Liver (tissue), 9 donors: ENCODE measurements around the gene WWOX. TPM values are rescaled to one million over a fixed set of nuclear protein-coding genes. Genes with fewer than 3 reads are reported as not detected.

Experiments used
- DNase-seq: peaks from one replicate; pipeline ENCODE4 v3.0.0-alpha.2; 2017; ENCODE audit warnings: low spot score
- H3K27ac ChIP-seq, 2 donors: one replicate each; pipeline ENCODE4 v1.7.0; 2013; ENCODE audit warnings: inconsistent platforms in 2 of 2, low read length in 2 of 2, control low read depth in 1 of 2, low read depth in 1 of 2, mild to moderate bottlenecking in 1 of 2
- H3K27me3 ChIP-seq, 4 donors: one replicate each; pipeline versions ENCODE4 v1.6.1 to v1.7.0; 2013; ENCODE audit warnings: low read length in 3 of 4, inconsistent platforms in 1 of 4, mild to moderate bottlenecking in 1 of 4, moderate library complexity in 1 of 4; ENCODE audit not compliant: control insufficient read depth in 4 of 4, insufficient read depth in 4 of 4
- H3K36me3 ChIP-seq, 4 donors: one replicate each; pipeline versions ENCODE4 v1.6.1 to v1.7.0; 2013; ENCODE audit warnings: low read length in 3 of 4, mild to moderate bottlenecking in 3 of 4, low read depth in 1 of 4, moderate library complexity in 1 of 4; ENCODE audit not compliant: control insufficient read depth in 4 of 4, insufficient read depth in 3 of 4
- H3K4me1 ChIP-seq, 4 donors: one replicate each; pipeline versions ENCODE4 v1.6.1 to v1.7.0; 2013; ENCODE audit warnings: low read length in 3 of 4, mild to moderate bottlenecking in 3 of 4, moderate library complexity in 1 of 4; ENCODE audit not compliant: control insufficient read depth in 4 of 4, insufficient read depth in 4 of 4
- H3K4me3 ChIP-seq, 3 donors: one replicate each; pipeline versions ENCODE4 v1.6.1 to v1.7.0; 2013; ENCODE audit warnings: low read length in 3 of 3, control low read depth in 1 of 3, low read depth in 1 of 3, mild to moderate bottlenecking in 1 of 3
- H3K9ac ChIP-seq, 2 donors: one replicate each; pipeline ENCODE4 v1.7.0; 2013; ENCODE audit warnings: low read length in 2 of 2, mild to moderate bottlenecking in 2 of 2, moderate library complexity in 2 of 2, control low read depth in 1 of 2, low read depth in 1 of 2
- H3K9me3 ChIP-seq, 4 donors: one replicate each; pipeline versions ENCODE4 v1.6.1 to v1.7.0; 2013; ENCODE audit warnings: low read length in 3 of 4; ENCODE audit not compliant: control insufficient read depth in 4 of 4
- ATF3 ChIP-seq: IDR thresholded peaks from 2 replicates; pipeline ENCODE4 v1.6.1; 2016; ENCODE audit warnings: antibody characterized with exemption
- EGR1 ChIP-seq, 2 donors: IDR thresholded peaks; 2 replicates each; pipeline ENCODE4 v1.6.1; 2016 to 2018; ENCODE audit warnings: antibody characterized with exemption in 2 of 2, low read depth in 2 of 2
- FOXA2 ChIP-seq: IDR thresholded peaks from 2 replicates; pipeline ENCODE4 v1.6.1; 2016; ENCODE audit warnings: antibody characterized with exemption
- GABPA ChIP-seq, 2 donors: IDR thresholded peaks in 1 of 2; conservative IDR thresholded peaks in 1 of 2; 2 replicates each; pipeline ENCODE4 v1.6.1; 2016; ENCODE audit warnings: antibody characterized with exemption in 2 of 2, mild to moderate bottlenecking in 1 of 2, moderate library complexity in 1 of 2
- HNF4A ChIP-seq, 2 donors: conservative IDR thresholded peaks; 2 replicates each; pipeline ENCODE4 v1.6.1; 2016; ENCODE audit warnings: antibody characterized with exemption in 2 of 2, mild to moderate bottlenecking in 2 of 2
- HNF4G ChIP-seq: IDR thresholded peaks from 2 replicates; pipeline ENCODE4 v1.6.1; 2016; ENCODE audit warnings: antibody characterized with exemption
- JUND ChIP-seq, 2 donors: IDR thresholded peaks; 2 replicates each; pipeline ENCODE4 v1.6.1; 2016; ENCODE audit warnings: antibody characterized with exemption in 2 of 2
- MAX ChIP-seq: IDR thresholded peaks from 2 replicates; pipeline ENCODE4 v1.6.1; 2016; ENCODE audit warnings: antibody characterized with exemption
- NR2F2 ChIP-seq: IDR thresholded peaks from 2 replicates; pipeline ENCODE4 v1.6.1; 2016; ENCODE audit warnings: antibody characterized with exemption
- RAD21 ChIP-seq, 2 donors: IDR thresholded peaks; 2 replicates each; pipeline ENCODE4 v1.6.1; 2016; ENCODE audit warnings: antibody characterized with exemption in 2 of 2, mild to moderate bottlenecking in 2 of 2
- RXRA ChIP-seq, 2 donors: IDR thresholded peaks; 2 replicates each; pipeline ENCODE4 v1.6.1; 2017 to 2018; ENCODE audit warnings: antibody characterized with exemption in 2 of 2, mild to moderate bottlenecking in 1 of 2
- SP1 ChIP-seq: IDR thresholded peaks from 2 replicates; pipeline ENCODE4 v1.6.1; 2018; ENCODE audit warnings: antibody characterized with exemption, mild to moderate bottlenecking
- TAF1 ChIP-seq: conservative IDR thresholded peaks from 2 replicates; pipeline ENCODE4 v1.6.1; 2016; ENCODE audit warnings: antibody characterized with exemption, mild to moderate bottlenecking
- YY1 ChIP-seq: IDR thresholded peaks from 2 replicates; pipeline ENCODE4 v1.6.1; 2016; ENCODE audit warnings: antibody characterized with exemption, mild to moderate bottlenecking
- ZBTB33 ChIP-seq: IDR thresholded peaks from 2 replicates; pipeline ENCODE4 v1.6.1; 2016; ENCODE audit warnings: antibody characterized with exemption
- WGBS: extraction: QIAGEN DNeasy Blood & Tissue Kit; methylation state at CpG from one replicate; pipeline ENCODE4 v1.1.7; 2013; 5-methylcytosine and 5-hydroxymethylcytosine counted together
- polyA plus RNA-seq, 2 donors: library from polyadenylated mRNA; stranded (reverse) in 1 of 2; unstranded in 1 of 2; fragments of 200-250 nt in 1 of 2; fragments of >200 nt in 1 of 2; fragmentation: Nextera tagmentation in 1 of 2; extraction: Ambion mirVana in 1 of 2; gene quantifications; one replicate each; pipeline versions ENCODE4 v1.2.1 to v1.2.3, GENCODE V29; 2013 to 2015
- total RNA-seq, 2 donors: library from RNA; depleted of rRNA; stranded (reverse); fragments of >200 nt; gene quantifications; one replicate each; pipeline ENCODE4 v1.2.3, GENCODE V29; 2014
- TF ChIP-seq, protein P1 (sequence below): fragments of 150-350 bp; IDR thresholded peaks from 2 replicates; pipeline ENCODE4 v1.5.1; 2017; ENCODE audit warnings: improper control_type of control experiment, low read depth, low read length; ENCODE audit not compliant: missing input control
- donor health status: healthy.
- donor health status: healthy.
- donor health status: healthy.
- donor health status: healthy.
- donor health status: healthy.

Gene WWOX
- total and polyA plus RNA-seq, 4 donors, result 9.8 to 46.0 (median 15.3) TPM

GRCh38 chr16:78505036-78505435, 405.6 kb downstream of the WWOX start:
- 57% methylated on average over 6 of the region's 6 CpGs for WGBS
- H3K27me3 ChIP-seq, result no peaks in the 10 kb centered on the region
- H3K4me1 ChIP-seq, result peaks cover 4 to 45% (median 34%) of the 10 kb centered on the region in 4 donors
- DNase-seq, result no peak
- no peaks in the 10 kb centered on the region for H3K9me3 ChIP-seq
- TF ChIP-seq NR2F2 (no peak), JUND (IDR thresholded peaks at IDR 0.05) (no peak), GABPA (IDR thresholded peaks at IDR 0.05 in 1 of 2, conservative IDR thresholded peaks at IDR 0.05 in 1 of 2) (no peak), HNF4A (conservative IDR thresholded peaks at IDR 0.05) (no peak), ATF3 (no peak), EGR1 (IDR thresholded peaks at IDR 0.05; ENCODE audit: low read depth in 2 of 2) (no peak), HNF4G (no peak), MAX (no peak), SP1 (no peak), FOXA2 (no peak), RAD21 (IDR thresholded peaks at IDR 0.05) (no peak), ZBTB33 (no peak)
- TF ChIP-seq, protein P1, sequence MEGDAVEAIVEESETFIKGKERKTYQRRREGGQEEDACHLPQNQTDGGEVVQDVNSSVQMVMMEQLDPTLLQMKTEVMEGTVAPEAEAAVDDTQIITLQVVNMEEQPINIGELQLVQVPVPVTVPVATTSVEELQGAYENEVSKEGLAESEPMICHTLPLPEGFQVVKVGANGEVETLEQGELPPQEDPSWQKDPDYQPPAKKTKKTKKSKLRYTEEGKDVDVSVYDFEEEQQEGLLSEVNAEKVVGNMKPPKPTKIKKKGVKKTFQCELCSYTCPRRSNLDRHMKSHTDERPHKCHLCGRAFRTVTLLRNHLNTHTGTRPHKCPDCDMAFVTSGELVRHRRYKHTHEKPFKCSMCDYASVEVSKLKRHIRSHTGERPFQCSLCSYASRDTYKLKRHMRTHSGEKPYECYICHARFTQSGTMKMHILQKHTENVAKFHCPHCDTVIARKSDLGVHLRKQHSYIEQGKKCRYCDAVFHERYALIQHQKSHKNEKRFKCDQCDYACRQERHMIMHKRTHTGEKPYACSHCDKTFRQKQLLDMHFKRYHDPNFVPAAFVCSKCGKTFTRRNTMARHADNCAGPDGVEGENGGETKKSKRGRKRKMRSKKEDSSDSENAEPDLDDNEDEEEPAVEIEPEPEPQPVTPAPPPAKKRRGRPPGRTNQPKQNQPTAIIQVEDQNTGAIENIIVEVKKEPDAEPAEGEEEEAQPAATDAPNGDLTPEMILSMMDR, result no peak
- H3K4me3 ChIP-seq, result no peak overlapping the region
- H3K27ac ChIP-seq, result peak overlapping the region; percentile 69 to 87
- no peaks in the 10 kb centered on the region for H3K36me3 ChIP-seq
- no peak overlapping the region for H3K9ac ChIP-seq

DNA sequence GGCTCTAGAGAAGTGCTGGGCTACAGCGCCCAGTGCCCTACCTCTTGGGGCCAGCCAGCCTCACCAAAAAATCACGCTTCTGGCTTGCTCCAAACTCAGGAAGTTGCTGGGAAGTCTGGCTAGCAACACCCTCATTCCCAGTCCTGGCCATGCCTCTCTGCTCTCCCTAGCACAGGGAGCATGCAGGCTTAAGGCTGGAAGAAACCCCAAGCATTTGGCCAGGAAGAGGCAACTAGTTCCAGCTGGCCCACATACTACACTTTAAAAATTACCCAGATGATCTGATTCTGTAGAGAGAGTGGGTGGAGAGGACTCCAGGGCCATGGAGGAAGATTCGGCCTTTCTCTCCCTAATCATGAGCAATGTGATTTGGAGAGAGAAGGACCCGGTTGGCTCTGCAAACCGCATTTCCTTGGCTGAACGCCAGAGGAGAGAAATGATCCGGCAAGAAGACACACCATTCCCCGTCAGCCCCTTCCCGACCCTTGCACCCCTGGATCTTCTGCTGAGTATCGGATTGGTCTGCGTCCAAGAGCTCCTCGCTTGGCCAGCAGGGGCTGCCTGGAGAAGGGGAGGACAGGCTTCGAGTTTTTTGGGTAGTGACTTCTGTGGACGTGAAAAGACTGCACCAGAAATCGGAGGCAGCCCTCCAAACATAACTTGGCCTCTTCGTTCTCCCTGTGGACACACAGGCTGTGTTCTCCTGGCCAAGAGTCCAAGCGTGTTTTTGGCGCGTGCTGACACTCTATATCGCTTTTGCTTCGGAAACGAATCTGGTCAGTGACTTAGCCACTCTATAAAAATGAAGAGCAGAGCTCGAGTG, 406.3 kb downstream of the WWOX start:
- peak; percentile 37 for DNase-seq
- 27% methylated on average over 23 of the region's 23 CpGs for WGBS
- peak overlapping the region; percentile 69 to 87 for H3K27ac ChIP-seq
- H3K9ac ChIP-seq, result peak overlapping the region; percentile 60 to 61
- peak overlapping the region; percentile 47 to 72 (median 72) for H3K4me3 ChIP-seq
- TF ChIP-seq ZBTB33 (no peak), TAF1 (no peak), HNF4A (conservative IDR thresholded peaks at IDR 0.05) (peak in 1 of 2 donors; percentile 60), NR2F2 (peak; percentile 80), SP1 (no peak), HNF4G (peak; percentile 53), YY1 (peak; percentile 35), RAD21 (IDR thresholded peaks at IDR 0.05) (peak; percentile 60 to 76), RXRA (IDR thresholded peaks at IDR 0.05) (peak in 1 of 2 donors; percentile 28), ATF3 (no peak)
- TF ChIP-seq, protein P1, result peak; percentile 46
- H3K36me3 ChIP-seq, result no peaks in the 10 kb centered on the region
- H3K27me3 ChIP-seq, result no peaks in the 10 kb centered on the region
- H3K4me1 ChIP-seq, result peaks cover 4 to 38% (median 27%) of the 10 kb centered on the region in 4 donors
- no peaks in the 10 kb centered on the region for H3K9me3 ChIP-seq
